Measurements from ENCODE around the gene ZNF524.

Gene ZNF524

DNA sequence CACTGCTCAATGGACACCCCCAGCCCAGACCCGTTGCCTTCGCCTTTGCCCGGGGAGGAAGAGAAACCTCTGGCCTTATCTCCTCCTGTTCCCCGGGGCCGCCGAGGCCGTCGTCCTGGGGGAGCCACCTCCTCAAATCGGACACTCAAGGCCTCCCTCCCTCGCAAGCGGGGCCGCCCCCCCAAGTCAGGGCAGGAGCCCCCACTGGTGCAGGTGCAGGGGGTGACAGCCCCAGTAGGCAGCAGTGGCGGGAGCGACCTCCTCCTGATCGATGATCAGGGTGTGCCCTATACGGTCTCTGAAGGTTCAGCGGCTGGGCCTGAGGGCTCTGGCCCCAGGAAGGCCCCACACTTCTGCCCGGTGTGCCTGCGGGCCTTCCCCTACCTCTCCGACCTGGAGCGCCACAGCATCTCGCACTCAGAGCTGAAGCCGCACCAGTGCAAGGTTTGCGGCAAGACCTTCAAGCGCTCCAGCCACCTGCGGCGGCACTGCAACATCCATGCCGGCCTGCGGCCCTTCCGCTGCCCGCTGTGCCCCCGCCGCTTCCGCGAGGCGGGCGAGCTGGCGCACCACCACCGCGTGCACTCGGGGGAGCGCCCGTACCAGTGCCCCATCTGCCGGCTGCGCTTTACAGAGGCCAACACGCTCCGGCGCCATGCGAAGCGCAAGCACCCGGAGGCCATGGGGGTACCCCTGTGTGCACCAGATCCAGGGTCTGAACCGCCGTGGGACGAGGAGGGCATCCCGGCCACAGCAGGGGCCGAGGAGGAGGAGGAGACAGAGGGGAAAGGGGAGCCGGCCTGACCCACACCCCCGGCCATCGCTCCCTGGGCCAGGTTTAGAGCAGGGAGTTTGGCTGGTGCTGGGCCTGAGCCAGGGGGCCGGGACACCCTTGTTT is 2.3 kb downstream of the ZNF524 start:
- DNase-seq (ENCODE audit: low read depth) = no peak

DNA sequence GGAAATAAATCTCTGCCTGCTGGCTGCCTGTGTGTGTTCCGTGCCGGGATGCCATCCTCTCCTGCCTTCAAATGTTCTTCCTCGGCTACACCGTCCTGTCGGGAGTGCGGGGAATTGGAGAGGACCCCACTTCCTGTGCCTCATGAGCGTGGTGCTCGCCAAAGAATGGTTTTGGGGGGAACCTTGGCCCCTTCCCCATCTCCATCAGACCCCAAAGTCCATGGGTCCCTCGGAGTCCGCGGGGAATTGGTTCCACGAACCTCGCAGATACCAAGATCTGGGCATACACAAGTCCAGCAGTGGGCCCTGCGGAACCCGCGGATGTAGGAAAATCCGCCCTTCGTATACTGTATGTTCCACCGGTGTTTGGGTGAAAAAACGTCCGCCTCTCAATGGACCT is 3.0 kb downstream of the ZNF524 start:
- DNase-seq (ENCODE audit: low read depth) = no peak

DNA sequence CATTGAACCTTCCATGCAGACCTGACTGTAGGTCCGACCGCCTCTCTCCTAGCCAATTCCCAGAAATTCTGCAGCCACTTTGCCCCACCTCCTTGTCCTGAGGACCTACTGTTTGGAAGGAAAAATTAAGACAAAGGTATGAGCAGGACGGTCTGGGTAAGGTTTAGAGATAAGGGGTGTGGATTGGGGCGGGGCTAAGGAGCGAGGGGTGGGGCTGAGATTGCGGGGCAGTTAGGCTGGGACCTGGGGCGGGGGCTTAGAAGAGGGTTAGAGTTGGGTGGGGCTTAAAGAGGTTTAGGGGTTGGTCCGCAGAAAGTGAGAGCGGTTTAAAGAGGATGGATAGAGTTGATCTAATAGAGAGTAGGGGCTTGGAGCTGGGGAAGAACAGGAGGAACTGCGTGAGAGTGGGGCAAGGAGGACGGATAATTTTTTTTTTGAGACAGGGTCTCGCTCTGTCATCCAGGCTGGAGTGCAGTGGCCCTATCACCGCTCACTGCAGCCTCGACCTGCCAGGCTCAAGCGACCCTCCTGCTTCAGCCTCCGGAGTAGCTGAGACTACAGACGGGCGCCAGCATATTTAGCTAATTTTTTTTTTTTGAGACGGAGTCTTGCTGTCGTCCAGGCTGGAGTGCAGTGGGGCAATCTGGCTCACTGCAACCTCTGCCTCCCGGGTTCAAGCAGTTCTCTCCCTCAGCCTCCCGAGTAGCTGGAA is 3.6 kb downstream of the ZNF524 start:
- DNase-seq (ENCODE audit: low read depth) = no peak

DNA sequence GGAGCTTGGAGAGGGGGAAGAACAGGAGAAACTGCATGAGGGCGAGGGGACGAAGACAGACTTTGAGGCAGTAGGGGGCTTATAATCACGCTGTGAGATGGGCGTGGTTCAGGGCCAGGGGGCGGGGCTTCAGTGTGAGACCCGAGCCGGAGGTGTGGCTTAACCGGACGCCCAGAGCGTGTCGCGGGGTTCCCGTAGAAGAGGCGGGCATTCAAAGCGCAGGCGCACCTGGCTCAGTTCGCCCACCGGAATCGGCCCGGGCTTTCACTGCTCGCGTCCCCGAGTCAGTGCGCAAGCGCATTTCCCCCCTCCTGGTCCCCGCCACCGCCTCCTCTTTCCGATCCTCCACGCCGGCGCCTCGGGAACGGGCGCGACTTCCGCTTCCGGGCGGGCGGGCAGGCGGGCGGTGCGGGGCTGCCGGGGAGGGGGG is 5.1 kb downstream of the ZNF524 start:
- DNase-seq (ENCODE audit: low read depth) = peak; percentile 87

DNA sequence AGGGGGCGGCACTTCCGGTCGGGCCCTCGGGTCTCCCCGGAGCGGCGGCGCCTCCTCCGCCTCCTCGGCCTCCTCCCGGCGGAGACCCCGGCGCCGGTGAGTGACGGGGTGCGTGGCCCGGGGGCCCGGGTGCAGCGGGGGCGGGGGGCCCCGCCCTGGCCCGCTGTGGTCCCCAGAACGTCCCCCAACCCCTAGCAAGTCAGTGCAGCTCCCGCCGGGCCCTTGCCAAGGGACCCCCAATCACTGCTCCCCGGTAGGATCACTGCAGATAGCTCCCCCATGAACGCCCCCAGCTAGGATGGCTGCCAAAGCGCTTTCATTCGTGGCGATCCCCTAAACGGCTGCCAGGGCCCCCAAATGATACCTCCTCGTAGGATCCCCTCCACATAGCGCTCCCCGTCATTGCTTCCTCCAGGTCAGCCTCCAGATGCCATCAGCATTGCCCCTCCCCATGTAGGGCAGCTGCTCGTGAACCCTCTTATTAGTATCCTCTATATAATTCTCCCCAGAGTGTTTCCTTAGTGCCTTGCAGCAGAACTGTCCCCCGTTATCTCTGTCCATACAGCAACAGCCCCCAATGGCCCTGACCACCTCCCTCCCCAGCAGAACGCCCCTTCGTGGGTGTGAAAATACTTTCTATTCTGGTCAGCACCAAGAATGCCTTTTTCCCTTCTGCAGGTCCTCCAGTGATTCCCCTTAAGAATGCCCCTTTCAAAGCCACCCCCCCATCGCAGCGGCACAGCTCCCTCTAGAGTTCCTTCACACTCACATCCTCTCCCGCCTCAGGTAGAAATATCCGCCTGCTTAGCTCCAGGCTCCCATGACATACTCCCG is 5.8 kb downstream of the ZNF524 start, which contains the start of gene ZNF865:
Gene ZNF865, plus strand, starts transcription at position 11 of the 834 bp plus-strand sequence. CDS start 7,972 bp downstream, outside the sequence.
- peak; percentile 70 for DNase-seq (ENCODE audit: low read depth)

DNA sequence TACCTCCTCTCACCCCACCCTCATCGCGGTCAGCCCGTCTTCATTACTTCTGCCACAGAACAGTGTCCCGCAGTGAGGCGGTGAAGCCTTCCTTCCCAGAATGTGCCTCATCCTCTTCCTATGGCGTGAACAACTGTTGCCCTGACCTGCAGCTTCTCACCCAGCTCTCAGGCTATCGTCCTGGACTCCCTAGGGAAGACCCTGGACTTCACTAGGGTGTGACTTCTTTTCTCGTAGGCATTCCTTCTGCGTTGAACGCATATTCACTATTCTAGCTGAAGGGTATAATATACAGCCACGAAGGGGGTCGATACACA is 6.3 kb downstream of the ZNF524 start:
- no peak for DNase-seq (ENCODE audit: low read depth)

DNA sequence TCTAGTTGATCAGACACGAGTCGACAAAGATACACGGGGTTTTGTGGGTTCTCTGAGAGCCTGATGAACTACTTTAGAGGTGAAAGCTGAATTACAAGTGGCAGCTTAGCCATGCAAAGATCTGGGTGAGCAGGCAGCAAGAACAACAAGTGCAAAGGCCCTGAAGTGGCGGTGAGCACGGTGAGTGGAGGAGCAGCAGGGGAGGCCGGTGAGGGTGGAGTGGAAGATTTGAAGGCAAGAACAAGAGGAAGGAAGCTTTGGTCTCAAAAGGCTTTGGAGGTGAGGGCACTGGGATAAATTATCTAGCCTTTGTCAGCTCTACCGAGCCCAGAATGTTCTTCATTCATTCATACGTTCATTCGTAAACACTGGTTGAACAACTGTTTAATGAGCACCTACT is 6.7 kb downstream of the ZNF524 start:
- no peak for DNase-seq (ENCODE audit: low read depth)

DNA sequence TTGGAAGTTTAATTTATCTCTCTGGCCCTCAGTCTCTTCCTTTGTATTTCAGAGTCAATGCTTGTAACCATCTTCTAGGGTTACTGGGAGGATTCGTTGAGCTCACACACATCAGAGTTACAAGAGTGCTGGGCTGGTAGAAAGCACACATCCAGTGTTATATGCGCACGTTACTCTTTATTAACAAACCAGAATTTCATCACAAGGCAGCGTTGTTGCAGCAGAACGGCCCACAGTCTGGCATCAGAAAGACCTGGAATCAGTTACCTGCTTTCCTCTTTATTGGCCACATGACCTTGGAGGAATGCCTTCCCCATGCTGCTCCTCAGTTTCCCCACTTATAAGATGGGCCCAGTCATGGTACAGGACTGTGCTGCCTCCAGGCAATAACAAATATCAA is 9.2 kb downstream of the ZNF524 start:
- no peak for DNase-seq (ENCODE audit: low read depth)

DNA sequence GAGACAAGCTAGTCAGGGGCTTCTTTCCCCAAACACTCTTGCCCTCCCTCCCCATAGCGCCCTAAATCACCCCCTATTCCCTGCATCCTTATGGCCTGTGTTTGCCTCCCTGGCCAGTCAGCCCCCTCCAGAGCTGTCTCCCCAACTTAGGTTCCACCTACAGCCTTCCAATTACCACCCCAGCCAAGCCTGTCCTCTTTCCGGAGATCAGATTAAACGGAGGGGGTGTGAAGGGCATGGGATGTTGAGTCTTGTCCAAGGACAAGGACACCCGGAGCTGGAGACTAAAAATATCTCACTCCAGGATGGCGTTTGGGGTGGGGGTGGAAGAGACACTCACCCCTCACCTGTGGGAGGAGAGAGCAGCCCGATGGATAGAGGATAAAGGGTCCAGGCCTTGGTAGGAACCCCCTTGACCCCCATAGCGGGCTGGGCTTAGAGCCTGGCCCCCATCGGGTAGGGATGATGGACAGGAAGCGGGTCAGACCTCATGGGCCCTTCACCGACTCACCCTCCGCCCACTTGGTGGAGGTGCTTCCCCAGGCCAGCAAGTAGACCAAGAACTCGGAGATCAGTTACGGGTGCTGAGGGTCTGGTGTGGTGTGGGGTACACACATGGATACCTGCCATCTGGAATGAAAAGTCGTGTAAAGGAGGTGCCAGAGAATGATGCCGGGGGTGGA is 11.4 kb downstream of the ZNF524 start:
- DNase-seq (ENCODE audit: low read depth) = no peak

DNA sequence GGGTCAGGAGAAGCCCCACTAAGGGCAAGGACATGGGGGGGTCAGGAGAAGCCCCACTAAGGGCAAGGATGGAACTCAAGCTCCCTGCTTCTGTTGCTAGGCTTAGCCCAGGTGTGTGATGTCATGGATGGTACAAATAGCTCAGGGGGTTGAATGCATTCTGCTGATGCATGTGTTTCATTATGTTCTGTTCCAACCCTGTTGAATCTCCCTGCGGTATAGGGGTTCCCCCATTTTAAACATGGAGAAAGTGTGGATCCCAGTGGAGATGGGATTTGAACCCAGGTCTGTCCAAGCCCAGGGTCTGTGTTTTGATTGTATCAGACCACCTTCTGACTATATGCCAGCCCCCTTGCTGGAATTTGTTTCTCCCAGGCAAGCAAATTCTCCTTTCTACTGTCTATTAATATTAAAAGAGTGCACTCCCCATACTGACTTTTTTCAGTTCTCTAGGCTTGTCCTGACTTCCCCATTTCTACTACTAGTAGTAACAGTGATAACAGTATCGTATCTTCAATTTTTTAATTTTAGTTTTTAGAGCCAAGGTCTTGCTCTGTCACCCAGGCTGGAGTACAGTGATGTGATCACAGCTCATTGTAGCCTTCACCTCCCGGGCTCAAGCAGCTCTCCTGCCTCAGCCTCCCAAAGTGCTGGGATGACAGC is 12.0 kb downstream of the ZNF524 start:
- no peak for DNase-seq (ENCODE audit: low read depth)

DNA sequence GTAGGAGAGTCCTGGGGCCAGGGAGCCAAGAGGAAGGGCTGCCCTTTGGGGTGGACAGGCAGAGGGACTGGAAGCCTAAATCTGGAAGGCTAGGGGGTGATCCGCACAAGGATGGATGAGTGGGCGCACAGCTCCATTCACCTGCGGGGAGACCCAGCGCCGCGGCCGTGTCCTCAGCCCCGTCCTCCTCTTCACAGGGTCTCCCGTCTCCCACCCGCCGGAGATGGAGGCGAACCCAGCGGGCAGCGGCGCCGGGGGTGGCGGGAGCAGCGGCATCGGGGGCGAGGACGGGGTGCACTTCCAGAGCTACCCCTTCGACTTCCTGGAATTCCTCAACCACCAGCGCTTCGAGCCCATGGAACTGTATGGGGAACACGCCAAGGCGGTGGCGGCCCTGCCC is 13.3 kb downstream of the ZNF524 start:
- no peak for DNase-seq (ENCODE audit: low read depth)

DNA sequence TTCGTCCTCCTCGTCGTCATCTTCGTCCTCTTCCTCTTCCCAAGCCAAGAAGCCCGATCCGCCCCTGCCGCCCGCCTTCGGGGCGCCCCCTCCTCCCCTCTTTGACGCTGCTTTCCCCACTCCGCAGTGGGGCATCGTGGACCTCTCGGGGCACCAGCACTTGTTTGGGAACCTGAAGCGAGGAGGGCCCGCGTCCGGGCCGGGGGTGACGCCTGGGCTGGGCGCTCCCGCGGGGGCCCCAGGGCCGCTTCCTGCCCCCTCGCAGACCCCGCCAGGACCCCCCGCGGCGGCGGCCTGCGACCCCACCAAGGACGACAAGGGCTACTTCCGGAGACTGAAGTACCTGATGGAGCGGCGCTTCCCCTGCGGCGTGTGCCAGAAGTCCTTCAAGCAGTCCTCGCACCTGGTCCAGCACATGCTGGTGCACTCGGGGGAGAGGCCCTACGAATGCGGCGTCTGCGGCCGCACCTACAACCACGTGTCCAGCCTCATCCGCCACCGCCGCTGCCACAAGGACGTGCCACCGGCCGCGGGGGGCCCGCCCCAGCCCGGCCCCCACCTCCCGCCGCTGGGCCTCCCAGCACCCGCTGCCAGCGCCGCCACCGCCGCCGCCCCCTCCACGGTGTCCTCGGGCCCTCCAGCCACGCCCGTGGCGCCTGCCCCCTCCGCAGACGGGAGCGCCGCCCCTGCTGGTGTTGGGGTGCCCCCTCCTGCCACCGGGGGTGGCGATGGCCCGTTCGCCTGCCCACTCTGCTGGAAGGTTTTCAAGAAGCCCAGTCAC is 14.0 kb downstream of the ZNF524 start:
- no peak for DNase-seq (ENCODE audit: low read depth)

DNA sequence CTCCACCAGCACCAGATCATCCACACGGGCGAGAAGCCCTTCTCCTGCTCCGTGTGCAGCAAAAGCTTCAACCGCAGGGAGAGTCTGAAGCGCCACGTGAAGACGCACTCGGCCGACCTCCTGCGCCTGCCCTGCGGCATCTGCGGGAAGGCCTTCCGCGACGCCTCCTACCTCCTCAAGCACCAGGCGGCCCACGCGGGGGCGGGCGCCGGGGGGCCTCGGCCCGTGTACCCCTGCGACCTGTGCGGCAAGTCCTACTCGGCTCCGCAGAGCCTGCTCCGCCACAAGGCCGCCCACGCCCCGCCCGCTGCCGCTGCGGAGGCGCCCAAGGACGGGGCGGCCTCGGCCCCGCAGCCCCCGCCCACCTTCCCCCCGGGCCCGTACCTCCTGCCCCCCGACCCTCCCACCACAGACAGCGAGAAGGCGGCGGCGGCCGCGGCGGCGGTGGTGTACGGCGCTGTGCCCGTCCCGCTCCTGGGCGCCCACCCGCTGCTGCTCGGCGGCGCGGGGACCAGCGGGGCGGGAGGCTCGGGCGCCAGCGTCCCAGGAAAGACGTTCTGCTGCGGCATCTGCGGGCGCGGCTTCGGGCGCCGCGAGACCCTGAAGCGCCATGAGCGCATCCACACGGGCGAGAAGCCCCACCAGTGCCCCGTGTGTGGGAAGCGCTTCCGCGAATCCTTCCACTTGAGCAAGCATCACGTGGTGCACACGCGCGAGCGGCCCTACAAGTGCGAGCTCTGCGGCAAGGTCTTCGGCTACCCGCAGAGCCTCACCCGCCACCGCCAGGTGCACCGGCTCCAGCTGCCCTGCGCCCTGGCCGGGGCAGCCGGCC is 14.8 kb downstream of the ZNF524 start:
- no peak for DNase-seq (ENCODE audit: low read depth)

DNA sequence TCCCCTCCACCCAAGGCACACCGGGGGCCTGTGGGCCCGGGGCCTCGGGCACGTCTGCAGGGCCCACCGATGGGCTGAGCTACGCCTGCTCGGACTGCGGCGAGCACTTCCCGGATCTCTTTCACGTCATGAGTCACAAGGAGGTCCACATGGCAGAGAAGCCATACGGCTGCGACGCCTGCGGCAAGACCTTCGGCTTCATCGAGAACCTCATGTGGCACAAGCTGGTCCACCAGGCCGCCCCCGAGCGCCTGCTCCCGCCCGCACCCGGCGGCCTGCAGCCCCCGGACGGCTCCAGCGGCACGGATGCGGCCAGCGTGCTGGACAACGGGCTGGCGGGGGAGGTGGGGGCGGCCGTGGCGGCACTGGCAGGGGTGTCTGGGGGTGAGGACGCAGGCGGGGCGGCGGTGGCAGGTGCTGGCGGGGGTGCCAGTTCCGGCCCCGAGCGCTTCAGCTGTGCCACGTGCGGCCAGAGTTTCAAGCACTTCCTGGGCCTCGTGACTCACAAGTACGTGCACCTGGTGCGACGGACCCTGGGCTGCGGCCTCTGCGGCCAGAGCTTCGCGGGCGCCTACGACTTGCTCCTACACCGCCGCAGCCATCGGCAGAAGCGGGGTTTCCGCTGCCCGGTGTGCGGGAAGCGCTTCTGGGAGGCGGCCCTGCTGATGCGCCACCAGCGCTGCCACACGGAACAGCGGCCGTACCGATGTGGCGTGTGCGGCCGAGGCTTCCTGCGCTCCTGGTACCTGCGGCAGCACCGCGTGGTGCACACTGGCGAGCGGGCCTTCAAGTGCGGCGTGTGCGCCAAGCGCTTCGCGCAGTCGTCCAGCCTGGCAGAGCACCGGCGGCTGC is 15.7 kb downstream of the ZNF524 start:
- DNase-seq (ENCODE audit: low read depth) = no peak

DNA sequence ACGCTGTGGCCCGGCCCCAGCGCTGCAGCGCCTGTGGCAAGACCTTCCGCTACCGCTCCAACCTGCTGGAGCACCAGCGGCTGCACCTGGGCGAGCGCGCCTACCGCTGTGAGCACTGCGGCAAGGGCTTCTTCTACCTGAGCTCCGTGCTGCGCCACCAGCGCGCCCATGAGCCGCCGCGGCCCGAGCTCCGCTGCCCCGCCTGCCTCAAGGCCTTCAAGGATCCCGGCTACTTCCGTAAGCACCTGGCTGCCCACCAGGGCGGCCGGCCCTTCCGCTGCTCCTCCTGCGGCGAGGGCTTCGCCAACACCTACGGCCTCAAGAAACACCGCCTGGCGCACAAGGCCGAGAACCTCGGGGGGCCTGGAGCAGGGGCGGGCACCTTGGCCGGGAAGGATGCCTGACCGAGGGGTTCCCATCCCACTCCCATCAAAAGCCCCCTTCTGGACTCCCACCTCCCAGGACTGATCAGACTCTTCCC is 16.3 kb downstream of the ZNF524 start:
- DNase-seq (ENCODE audit: low read depth) = no peak

DNA sequence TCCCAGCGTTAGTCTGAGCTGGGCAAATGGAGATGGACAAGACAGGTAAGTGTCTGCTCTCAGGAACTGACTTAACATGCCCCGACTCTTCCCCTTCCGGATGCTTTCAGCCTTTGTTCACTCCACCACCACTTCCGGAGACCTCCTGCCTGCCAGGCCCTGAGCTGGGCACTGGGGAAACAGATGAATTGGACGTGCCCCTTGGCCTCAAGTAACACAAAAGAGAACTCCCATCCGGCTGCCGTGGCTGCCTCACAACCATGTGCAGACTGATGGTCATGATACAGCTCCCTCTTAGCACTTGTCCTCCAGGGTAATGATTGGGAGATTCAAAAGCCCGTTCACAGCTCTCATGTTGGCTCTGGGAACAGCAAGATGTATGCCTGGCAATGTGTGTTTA is 17.3 kb downstream of the ZNF524 start:
- DNase-seq (ENCODE audit: low read depth) = no peak

DNA sequence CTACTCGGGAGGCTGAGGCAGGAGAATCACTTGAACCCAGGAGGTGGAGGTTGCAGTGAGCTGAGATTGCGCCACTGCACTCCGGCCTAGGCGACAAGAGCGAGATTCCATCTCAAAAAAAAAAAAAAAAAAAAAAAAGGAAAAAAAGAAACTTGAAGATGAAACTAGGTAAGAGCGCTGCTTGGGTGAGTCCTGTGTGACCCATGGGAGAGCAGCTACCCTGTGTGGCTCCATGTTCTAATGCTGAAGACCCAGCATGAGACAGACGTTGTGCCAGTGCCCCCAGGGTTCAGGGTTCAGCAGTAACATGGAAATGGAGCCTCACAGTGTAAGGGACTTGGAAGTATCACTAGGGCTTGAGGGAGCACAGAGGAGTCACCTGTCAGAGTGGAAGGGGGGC is 18.3 kb downstream of the ZNF524 start:
- no peak for DNase-seq (ENCODE audit: low read depth)

DNA sequence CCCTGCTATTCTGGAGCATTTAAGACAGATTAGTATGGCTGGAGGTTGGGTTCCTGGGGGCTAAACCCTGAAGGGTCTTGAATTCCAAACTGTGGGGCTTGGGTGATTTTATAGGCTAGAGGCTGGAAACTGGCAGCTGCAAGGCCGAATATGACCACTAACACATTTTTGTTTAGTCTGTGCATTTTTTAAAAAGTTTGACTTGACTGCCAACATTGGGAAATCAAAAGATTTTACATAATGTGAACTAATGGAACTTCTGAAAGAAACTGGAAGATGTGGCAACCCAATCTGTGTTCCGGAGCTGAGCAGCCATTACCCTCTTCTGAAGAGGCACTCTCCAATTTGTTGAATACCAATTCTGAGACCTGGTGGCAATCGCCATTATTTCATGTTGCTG is 19.2 kb downstream of the ZNF524 start:
- no peak for DNase-seq (ENCODE audit: low read depth)

All from non-pigmented ciliary epithelial cell (primary cell).